Activated CD4-positive, CD25-positive, alpha-beta regulatory T cell treated with anti-CD3 and anti-CD28 coated beads, Interleukin-2, amount 50 U/mL, for 72 hours (primary cell): ENCODE measurements around the gene PPFIA2.
"Not testable (repeated sequence)": the region's sequence is repeated elsewhere in the genome, so short reads cannot be mapped to it uniquely, and the experiment has no call there.

Experiments used
- DNase-seq: peaks from one replicate; pipeline ENCODE4 v3.0.0; 2021

Gene PPFIA2

GRCh38 chr12:81659310-81659709 lies 99.8 kb downstream of the PPFIA2 start:
- DNase-seq, result not testable (repeated sequence)

- DNase-seq, result no peak
These were observed 114.6 kb downstream of the PPFIA2 start for GRCh38 chr12:81644503-81644902.

- DNase-seq, result no peak
These were observed 120.0 kb downstream of the PPFIA2 start for GRCh38 chr12:81639196-81639595.

- DNase-seq, result no peak
These were observed 126.0 kb downstream of the PPFIA2 start for GRCh38 chr12:81633127-81633526.

GRCh38 chr12:81627336-81628189 lies 131.6 kb downstream of the PPFIA2 start:
- no peak for DNase-seq

- no peak for DNase-seq
These were observed 132.7 kb downstream of the PPFIA2 start for GRCh38 chr12:81626406-81626805.

GRCh38 chr12:81617915-81618314 lies 141.2 kb downstream of the PPFIA2 start:
- no peak for DNase-seq

GRCh38 chr12:81615026-81615588 lies 144.0 kb downstream of the PPFIA2 start:
- no peak for DNase-seq

GRCh38 chr12:81610955-81611889 lies 147.9 kb downstream of the PPFIA2 start:
- DNase-seq, result no peak

- no peak for DNase-seq
These were observed 161.1 kb downstream of the PPFIA2 start for GRCh38 chr12:81597928-81598604.

GRCh38 chr12:81596558-81596957 lies 162.6 kb downstream of the PPFIA2 start:
- DNase-seq, result no peak

- no peak for DNase-seq
These were observed 167.9 kb downstream of the PPFIA2 start for GRCh38 chr12:81591256-81591655.

- not testable (repeated sequence) for DNase-seq
These were observed 168.4 kb downstream of the PPFIA2 start for GRCh38 chr12:81590703-81591102.

GRCh38 chr12:81588235-81589008 lies 170.7 kb downstream of the PPFIA2 start:
- DNase-seq, result no peak

- DNase-seq, result no peak
These were observed 173.4 kb downstream of the PPFIA2 start for GRCh38 chr12:81585787-81586186.

GRCh38 chr12:81573228-81573627 lies 185.9 kb downstream of the PPFIA2 start:
- no peak for DNase-seq

- DNase-seq, result no peak
These were observed 186.7 kb downstream of the PPFIA2 start for GRCh38 chr12:81572411-81572810.

- no peak for DNase-seq
These were observed 188.9 kb downstream of the PPFIA2 start for GRCh38 chr12:81570234-81570633.

- no peak for DNase-seq
These were observed 194.9 kb downstream of the PPFIA2 start for GRCh38 chr12:81564237-81564636.

GRCh38 chr12:81558031-81558430 lies 201.1 kb downstream of the PPFIA2 start:
- DNase-seq, result no peak

- DNase-seq, result no peak
These were observed 212.3 kb downstream of the PPFIA2 start for GRCh38 chr12:81546811-81547210.

GRCh38 chr12:81543621-81544139 lies 215.5 kb downstream of the PPFIA2 start:
- no peak for DNase-seq
